Endothelial cell of umbilical vein (primary cell): ENCODE measurements around the gene CPHXL. TPM values are rescaled to one million over a fixed set of nuclear protein-coding genes. Genes with fewer than 3 reads are reported as not detected.

Experiments
- BruUV-seq: library from RNA; stranded (reverse); fragments of 400-500 nt; replicated peaks from 2 replicates; lab custom pipeline; 2021; lab: Mats Ljungman, UMichigan
- CTCF ChIA-PET: fragments of 300-600, 350-600 bp; sonication (Branson Sonifier 250); formaldehyde crosslinking; loops from one replicate; lab custom pipeline; 2021; ENCODE audit warnings: antibody characterized with exemption, inconsistent platforms; lab: Charles Lee
- POLR2A ChIA-PET: fragments of 300-600, 350-600 bp; sonication (Branson Sonifier 250); formaldehyde crosslinking; loops from one replicate; lab custom pipeline; 2021; ENCODE audit warnings: antibody characterized with exemption, inconsistent platforms; lab: Charles Lee
- DNase-seq: peaks from one replicate; pipeline ENCODE4 v3.0.0-alpha.2; 2011; ENCODE audit warnings: low read depth, low spot score
- FAIRE-seq: peaks from 2 replicates; lab custom pipeline; 2011; peaks lifted over from hg19 to GRCh38; lab: Jason Lieb, UNC
- H2AFZ ChIP-seq: 2 replicates; pipeline ENCODE4 v1.6.0; 2012; ENCODE audit warnings: low read depth, low read length, control low read depth, inconsistent platforms
- H3K27ac ChIP-seq: 2 replicates; pipeline ENCODE4 v1.5.1; 2011; ENCODE audit warnings: low read depth, mild to moderate bottlenecking, control low read depth, low read length, moderate library complexity; ENCODE audit not compliant: insufficient read depth
- H3K27me3 ChIP-seq, 2 experiments: 2 replicates each; pipeline versions ENCODE4 v1.6.0 to v1.6.1; 2011; ENCODE audit warnings: low read length in 2 of 2, mixed read lengths in 1 of 2; ENCODE audit not compliant: control insufficient read depth in 2 of 2, insufficient read depth in 2 of 2
- H3K36me3 ChIP-seq, 2 experiments: 2 replicates in 1 of 2; 3 replicates in 1 of 2; pipeline ENCODE4 v1.5.1; 2011; ENCODE audit warnings: low read length in 2 of 2, mild to moderate bottlenecking in 1 of 2, moderate library complexity in 1 of 2; ENCODE audit not compliant: control insufficient read depth in 2 of 2, insufficient read depth in 2 of 2; ENCODE audit errors: extremely low read depth in 1 of 2
- H3K4me1 ChIP-seq: 3 replicates; pipeline ENCODE4 v1.5.1; 2011; ENCODE audit warnings: mild to moderate bottlenecking, low read length; ENCODE audit not compliant: control insufficient read depth, insufficient read depth; ENCODE audit errors: extremely low read depth
- H3K4me2 ChIP-seq: 2 replicates; pipeline ENCODE4 v1.6.1; 2011; ENCODE audit warnings: low read length, control low read depth, mixed read lengths; ENCODE audit not compliant: insufficient read depth
- H3K4me3 ChIP-seq, 3 experiments: fragments of 200-600 bp in 1 of 3; sonication (generic), shearing (Covaris generic) in 1 of 3; replicated peaks in 1 of 3; 2 replicates each; pipeline ENCODE4 v1.5.1; 2011 to 2016; ENCODE audit warnings: control low read depth in 3 of 3, low read length in 3 of 3, mild to moderate bottlenecking in 2 of 3, inconsistent platforms in 1 of 3, low read depth in 1 of 3, moderate library complexity in 1 of 3; ENCODE audit not compliant: insufficient read depth in 1 of 3
- H3K79me2 ChIP-seq: 2 replicates; pipeline ENCODE4 v1.6.0; 2012; ENCODE audit warnings: low read length, inconsistent platforms; ENCODE audit not compliant: control insufficient read depth, insufficient read depth
- H3K9ac ChIP-seq: replicated peaks from 2 replicates; pipeline ENCODE3; 2011; ENCODE audit warnings: low read length, control low read depth; ENCODE audit not compliant: insufficient read depth; ENCODE audit errors: extremely low read depth
- H3K9me1 ChIP-seq: replicated peaks from 3 replicates; pipeline ENCODE4 v1.6.0; 2011; ENCODE audit warnings: mild to moderate bottlenecking, low read length; ENCODE audit not compliant: control insufficient read depth, insufficient read depth; ENCODE audit errors: extremely low read depth
- H3K9me3 ChIP-seq: replicated peaks from 2 replicates; pipeline ENCODE4 v1.5.1; 2012; ENCODE audit warnings: low read length, inconsistent platforms; ENCODE audit not compliant: control insufficient read depth, insufficient read depth
- H4K20me1 ChIP-seq: replicated peaks from 2 replicates; pipeline ENCODE3; 2011; ENCODE audit warnings: mild to moderate bottlenecking, low read length; ENCODE audit not compliant: control insufficient read depth, insufficient read depth; ENCODE audit errors: extremely low read depth
- EZH2 ChIP-seq: IDR thresholded peaks from 2 replicates; pipeline ENCODE4 v1.6.1; 2012; ENCODE audit warnings: borderline replicate concordance, low read depth, mild to moderate bottlenecking, moderate library complexity, low read length, inconsistent platforms; ENCODE audit not compliant: severe bottlenecking
- FOS ChIP-seq: IDR thresholded peaks from 2 replicates; pipeline ENCODE4 v1.6.1; 2011; ENCODE audit warnings: mild to moderate bottlenecking, low read length, moderate library complexity, borderline replicate concordance; ENCODE audit not compliant: insufficient read depth
- GATA2 ChIP-seq: IDR thresholded peaks from 2 replicates; pipeline ENCODE4 v1.7.0; 2011; ENCODE audit warnings: low read depth, mild to moderate bottlenecking, moderate library complexity, mixed read lengths, low read length; ENCODE audit not compliant: insufficient read length, insufficient read depth
- MYC ChIP-seq: IDR thresholded peaks from one replicate; pipeline ENCODE4 v1.6.1; 2011; ENCODE audit warnings: mild to moderate bottlenecking, low read depth, low read length
- POLR2AphosphoS5 ChIP-seq: IDR thresholded peaks from 2 replicates; pipeline ENCODE4 v1.6.1; 2012; ENCODE audit warnings: low read depth, mild to moderate bottlenecking, control low read depth, low read length, moderate library complexity; ENCODE audit not compliant: insufficient read depth
- dilution Hi-C: fragments of 300-500 bp; cut with MboI; formaldehyde crosslinking; loops from one replicate; pipeline ENCODE4 v1.15.0; 2019; ENCODE audit warnings: low sequenced_read_pairs; ENCODE audit not compliant: extremely low pct_ligation_motif_present
- intact Hi-C: fragments of 100-400 bp; cut with micrococcal nuclease; formaldehyde crosslinking; loops from one replicate; pipeline ENCODE4 v1.10.0; 2022
- polyA plus RNA-seq, 4 experiments: library from polyadenylated mRNA; depleted of rRNA in 3 of 4; stranded (reverse) in 3 of 4; unstranded in 1 of 4; fragments of >200 nt; gene quantifications; 2 replicates each; pipeline versions ENCODE4 v1.2.1 to v1.2.3, GENCODE V29; 2011 to 2012; ENCODE audit warnings: missing spikeins in 1 of 4
- total RNA-seq: library from RNA; stranded (reverse); gene quantifications from 2 replicates; pipeline ENCODE4 v1.2.3, GENCODE V29; 2021
- TF ChIP-seq, protein P1 (sequence below): IDR thresholded peaks from 2 replicates; pipeline ENCODE4 v1.6.1; 2011; ENCODE audit not compliant: insufficient read depth, insufficient read length

Gene CPHXL
- total and polyA plus RNA-seq, 2 donors (not counting 3 experiments of a cell fraction or from before 2014, with no cell fraction given) = not detected

DNA sequence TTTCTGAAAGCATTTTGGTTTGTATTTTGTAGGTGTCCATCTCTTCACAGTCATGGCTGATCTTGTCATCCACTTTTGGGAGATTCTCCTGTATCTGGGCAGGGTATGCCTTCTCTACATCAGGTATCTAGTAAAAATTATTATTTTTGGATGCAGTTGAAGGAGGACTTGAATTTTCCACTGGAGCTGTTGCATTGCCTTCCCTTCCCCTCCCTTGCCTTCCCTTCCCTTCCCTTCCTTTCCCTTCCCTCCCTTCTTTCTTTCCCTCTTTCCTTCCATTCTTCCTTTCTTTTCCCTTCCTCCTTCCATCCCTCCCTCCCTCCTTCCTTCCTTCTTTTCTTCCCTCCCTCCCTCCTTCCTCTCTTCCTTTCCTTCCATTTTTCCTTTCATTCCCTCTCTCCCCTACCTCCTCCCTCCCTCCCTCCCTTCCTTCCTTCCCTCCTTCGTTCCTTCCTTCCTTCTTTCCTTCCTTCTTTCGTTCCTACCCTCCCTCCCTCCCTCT is 33.8 kb upstream of the CPHXL start:
- no peaks in the 10 kb centered on the region for H3K36me3 ChIP-seq
- no peak overlapping the region for H3K27ac ChIP-seq
- H3K79me2 ChIP-seq = no peaks in the 10 kb centered on the region
- ChIA-PET POLR2A (no interaction called here), CTCF (no interaction called here)
- peaks cover 0 to 2% of the 10 kb centered on the region in 2 experiments for H3K27me3 ChIP-seq
- no peak for DNase-seq
- H4K20me1 ChIP-seq = no peaks in the 10 kb centered on the region
- no peak for FAIRE-seq
- intact Hi-C loops (loop anchor here (5.0 kb wide), 1 partner anchor 193 kb away; the partner anchor contains the start of gene GABARAPL2), dilution Hi-C loops (no loop called here)
- no peak overlapping the region for H3K9ac ChIP-seq
- H3K4me1 ChIP-seq = no peaks in the 10 kb centered on the region
- TF ChIP-seq MYC = no peak
- TF ChIP-seq POLR2AphosphoS5 = no peak
- no peak for TF ChIP-seq EZH2
- no peak for TF ChIP-seq FOS
- no TSS peak for BruUV-seq
- no peaks in the 10 kb centered on the region for H3K9me3 ChIP-seq
- no peak overlapping the region for H2AFZ ChIP-seq
- H3K9me1 ChIP-seq = no peaks in the 10 kb centered on the region
- no peak overlapping the region for H3K4me2 ChIP-seq
- no peak overlapping the region for H3K4me3 ChIP-seq

DNA sequence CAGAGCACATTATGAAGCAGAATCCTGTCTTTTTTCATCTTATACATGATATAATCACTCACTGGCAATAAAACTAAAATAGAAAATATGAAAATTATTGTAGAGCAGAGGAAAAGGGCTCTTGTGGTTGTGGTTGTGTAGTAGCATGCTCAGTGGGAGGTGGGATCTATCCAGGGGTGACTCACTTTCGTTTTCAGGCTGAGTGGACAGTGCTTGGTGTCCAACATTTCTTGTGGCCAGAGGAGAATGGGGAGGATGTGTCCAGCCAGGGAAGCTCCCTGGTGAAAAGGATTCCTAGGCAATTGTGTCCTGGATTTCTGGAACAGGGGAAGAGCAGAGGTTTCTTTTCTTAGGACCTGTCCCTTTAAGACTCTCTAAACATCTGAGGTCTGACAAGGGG is 31.9 kb upstream of the CPHXL start:
- H3K9ac ChIP-seq = no peak overlapping the region
- dilution Hi-C loops = no loop called here
- ChIA-PET CTCF (interaction anchor here (0.5 kb wide), 1 partner anchor 98 kb away, joined by 3 read pairs; no protein-coding TSS in a partner anchor), POLR2A (no interaction called here)
- H3K4me1 ChIP-seq = no peaks in the 10 kb centered on the region
- TF ChIP-seq MYC (no peak), EZH2 (no peak), POLR2AphosphoS5 (no peak), GATA2 (no peak)
- TF ChIP-seq, protein P1, sequence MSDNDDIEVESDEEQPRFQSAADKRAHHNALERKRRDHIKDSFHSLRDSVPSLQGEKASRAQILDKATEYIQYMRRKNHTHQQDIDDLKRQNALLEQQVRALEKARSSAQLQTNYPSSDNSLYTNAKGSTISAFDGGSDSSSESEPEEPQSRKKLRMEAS = no peak
- no peak overlapping the region for H3K4me2 ChIP-seq
- H3K27ac ChIP-seq = no peak overlapping the region
- no peak overlapping the region for H3K4me3 ChIP-seq
- FAIRE-seq (no peak), DNase-seq (no peak)
- no peaks in the 10 kb centered on the region for H3K9me1 ChIP-seq
- H3K79me2 ChIP-seq = no peaks in the 10 kb centered on the region
- H3K9me3 ChIP-seq = no peaks in the 10 kb centered on the region
- no peak overlapping the region for H2AFZ ChIP-seq
- H4K20me1 ChIP-seq = no peaks in the 10 kb centered on the region
- no TSS peak for BruUV-seq
- intact Hi-C loops = no loop called here
- peaks cover 0 to 2% of the 10 kb centered on the region in 2 experiments for H3K27me3 ChIP-seq
- no peaks in the 10 kb centered on the region for H3K36me3 ChIP-seq
